ENCODE measurements around the gene GALC.

Gene GALC

DNA sequence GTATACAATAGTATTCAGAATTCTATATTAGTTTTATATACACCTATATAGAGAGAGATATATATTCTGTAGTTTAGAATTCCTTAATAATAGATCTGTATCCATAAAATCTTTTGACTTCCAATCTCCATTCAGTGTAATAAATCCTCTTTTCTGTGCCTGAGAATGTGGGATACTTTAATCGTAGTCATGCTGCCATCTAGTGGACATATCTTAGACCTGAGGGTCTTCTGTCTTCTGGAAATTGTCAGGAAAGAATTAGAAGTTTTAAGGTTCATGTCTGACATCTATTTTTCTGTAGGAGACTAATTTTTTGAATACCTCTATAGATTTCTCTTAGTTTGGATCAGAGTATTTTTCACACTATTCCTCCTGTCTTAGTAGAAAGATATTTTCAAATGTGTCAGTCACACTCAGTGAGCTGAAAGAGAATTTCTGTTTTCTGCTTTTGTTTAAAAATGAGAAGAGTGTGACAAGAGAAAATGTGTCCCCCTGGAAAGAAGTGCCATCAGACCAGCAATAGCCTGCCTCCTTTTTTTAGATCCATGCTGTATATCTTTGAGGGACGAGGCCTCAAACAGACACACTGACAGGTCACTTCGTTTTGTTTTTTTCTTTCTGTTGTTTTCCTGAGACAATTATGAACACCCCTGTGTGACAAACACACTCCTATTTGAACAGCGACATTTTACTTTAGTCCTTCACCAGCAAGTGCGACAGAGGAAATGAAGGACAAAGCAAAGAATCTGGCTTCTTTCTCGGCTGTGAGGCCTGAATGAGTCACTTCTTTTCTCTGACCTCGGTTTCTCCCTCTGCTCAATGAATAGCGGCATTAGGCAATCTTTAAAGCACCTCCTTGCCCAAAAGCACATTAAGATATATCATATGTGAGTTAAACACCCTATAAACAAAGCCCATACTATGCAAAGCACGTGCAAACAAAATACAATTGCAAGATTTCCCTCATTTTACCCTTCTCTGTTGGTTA lies 96.3 kb downstream of the GALC start:
- no peaks in the 10 kb centered on the region for H3K4me1 Mint-ChIP-seq (ENCODE audit: low read depth)
- H3K27me3 Mint-ChIP-seq = peaks cover 13% of the 10 kb centered on the region
- no peaks in the 10 kb centered on the region for H3K9me3 Mint-ChIP-seq
- H3K4me3 Mint-ChIP-seq = no peak overlapping the region
- no peak overlapping the region for H3K27ac Mint-ChIP-seq
- no peaks in the 10 kb centered on the region for H3K36me3 Mint-ChIP-seq (ENCODE audit: low read depth)
- DNase-seq = no peak

DNA sequence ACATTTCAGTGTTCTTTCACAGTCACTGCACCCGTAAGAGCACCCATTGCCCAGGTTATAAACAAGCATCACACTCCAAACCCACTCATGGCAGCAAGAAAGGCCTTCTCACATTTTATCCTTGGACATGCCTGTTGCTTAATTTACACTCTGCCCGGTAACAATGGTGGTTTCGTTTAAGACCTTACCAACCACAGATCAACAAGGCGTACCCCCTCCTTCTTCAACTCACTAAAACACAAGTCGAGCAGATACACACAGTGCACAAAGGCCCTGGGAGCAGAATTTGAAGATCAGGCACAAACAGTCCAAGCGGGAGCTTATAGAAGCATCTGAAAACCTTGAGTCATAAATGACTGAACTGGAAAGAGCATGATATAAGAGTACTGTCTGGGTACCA lies 98.1 kb downstream of the GALC start:
- peaks cover 13% of the 10 kb centered on the region for H3K27me3 Mint-ChIP-seq

DNA sequence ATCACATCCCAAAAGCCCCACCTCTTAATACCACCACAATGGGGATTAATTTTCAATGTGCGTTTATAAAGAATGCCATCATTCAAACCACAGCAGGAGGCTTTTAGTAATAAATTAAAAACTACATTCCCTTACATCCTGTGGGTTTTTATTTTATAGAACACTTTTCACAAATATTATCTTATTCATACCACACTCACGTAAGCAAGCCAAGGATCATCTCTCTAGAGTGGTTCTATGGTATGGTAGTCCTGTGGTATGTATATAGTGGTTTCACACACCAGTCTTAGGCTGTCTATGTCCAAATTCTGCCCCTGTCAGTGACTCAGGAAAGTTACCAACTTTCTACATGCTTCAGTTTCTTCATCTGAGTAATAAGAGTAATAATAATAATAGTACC lies 100.2 kb downstream of the GALC start:
- Mint-ChIP-seq H3K36me3 (ENCODE audit: low read depth) (no peaks in the 10 kb centered on the region), H3K4me3 (no peak overlapping the region), H3K27me3 (peaks cover 13% of the 10 kb centered on the region), H3K4me1 (ENCODE audit: low read depth) (no peaks in the 10 kb centered on the region), H3K27ac (no peak overlapping the region), H3K9me3 (no peaks in the 10 kb centered on the region)
- DNase-seq = no peak

More for the DNA sequence above, 98.1 kb downstream of the GALC start:
- H3K36me3 Mint-ChIP-seq (ENCODE audit: low read depth) = no peaks in the 10 kb centered on the region
- no peaks in the 10 kb centered on the region for H3K4me1 Mint-ChIP-seq (ENCODE audit: low read depth)
- no peak overlapping the region for H3K4me3 Mint-ChIP-seq
- no peaks in the 10 kb centered on the region for H3K9me3 Mint-ChIP-seq
- DNase-seq = no peak
- no peak overlapping the region for H3K27ac Mint-ChIP-seq

DNA sequence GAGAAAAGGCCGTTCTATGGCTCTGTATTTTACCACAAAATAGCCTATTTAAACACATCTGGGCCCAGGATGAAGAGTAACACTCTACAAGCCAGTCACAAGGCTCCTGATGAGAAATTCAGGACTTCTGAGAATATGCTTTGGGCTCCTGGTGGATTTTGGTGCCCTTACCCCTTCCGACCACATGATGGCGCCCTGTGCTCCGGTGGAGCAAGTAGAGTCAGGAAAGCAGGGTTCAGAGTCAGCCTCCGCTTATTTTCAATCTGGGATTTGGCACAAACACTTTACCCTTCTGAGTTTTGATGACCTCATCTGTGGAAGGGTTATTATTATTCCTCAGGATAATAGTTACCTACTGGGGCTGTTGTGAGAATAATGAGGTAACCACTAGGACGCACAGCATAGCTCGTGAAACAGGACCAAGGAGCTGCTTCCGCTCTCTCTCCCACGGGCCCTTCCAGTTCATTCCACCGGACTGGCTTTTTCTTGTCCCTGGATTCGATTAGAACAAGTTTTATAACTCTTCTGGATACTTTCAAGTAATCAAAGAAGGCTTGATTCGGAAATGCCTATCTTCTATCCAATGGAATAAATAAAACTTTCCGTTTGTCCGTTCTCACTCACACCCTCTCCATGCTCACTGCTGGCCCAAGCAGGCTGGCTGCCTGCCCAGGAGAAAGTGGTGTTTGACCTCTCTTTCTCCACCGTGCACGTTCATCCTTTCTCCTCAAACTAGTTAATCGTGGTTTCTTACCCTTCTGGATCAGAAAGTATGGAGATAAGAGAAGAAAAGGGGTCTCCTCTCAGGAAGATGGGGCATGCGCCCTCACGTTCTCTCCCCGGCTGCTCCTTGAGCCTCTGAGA lies 104.6 kb downstream of the GALC start:
- Mint-ChIP-seq H3K27me3 (peaks cover 28% of the 10 kb centered on the region), H3K4me3 (no peak overlapping the region), H3K36me3 (ENCODE audit: low read depth) (no peaks in the 10 kb centered on the region), H3K4me1 (ENCODE audit: low read depth) (no peaks in the 10 kb centered on the region), H3K9me3 (no peaks in the 10 kb centered on the region), H3K27ac (no peak overlapping the region)
- peak; percentile 29 for DNase-seq

DNA sequence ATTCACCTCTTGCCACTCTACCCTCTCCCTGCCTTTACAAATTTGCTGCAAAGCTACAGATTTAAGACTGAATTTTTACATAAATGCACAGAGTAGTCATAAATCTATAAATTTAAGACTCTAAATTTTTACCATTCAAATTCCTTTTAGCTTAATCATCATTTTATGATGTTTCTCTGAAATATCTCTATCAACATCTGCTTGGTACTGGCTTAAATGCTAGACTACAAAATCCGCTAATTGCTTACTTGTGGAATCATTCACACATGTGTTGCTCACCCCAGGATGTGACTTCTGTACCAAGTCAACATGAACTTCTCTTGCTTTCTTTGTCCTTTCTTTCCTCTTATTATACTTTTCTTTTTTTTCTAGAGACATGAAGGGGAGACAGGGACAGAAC lies 109.2 kb downstream of the GALC start:
- H3K9me3 Mint-ChIP-seq = no peaks in the 10 kb centered on the region
- no peak overlapping the region for H3K4me3 Mint-ChIP-seq
- DNase-seq = no peak
- H3K27me3 Mint-ChIP-seq = peaks cover 44% of the 10 kb centered on the region
- no peaks in the 10 kb centered on the region for H3K4me1 Mint-ChIP-seq (ENCODE audit: low read depth)
- no peak overlapping the region for H3K27ac Mint-ChIP-seq
- no peaks in the 10 kb centered on the region for H3K36me3 Mint-ChIP-seq (ENCODE audit: low read depth)
